GM23248 (cell line): Measurements from ENCODE around the gene TRDMT1.

Experiments used
- EZH2 ChIP-seq: fragments of 200-600 bp; sonication (generic); IDR thresholded peaks from 2 replicates; pipeline ENCODE4 v1.6.1; 2018; ENCODE audit warnings: antibody characterized with exemption, mild to moderate bottlenecking; ENCODE audit not compliant: insufficient read depth, poor library complexity, severe bottlenecking
- EZH2phosphoT487 ChIP-seq: fragments of 200-600 bp; sonication (generic); IDR thresholded peaks from 2 replicates; pipeline ENCODE4 v1.6.1; 2018; ENCODE audit warnings: antibody characterized with exemption, moderate library complexity, mild to moderate bottlenecking, low read depth; ENCODE audit not compliant: insufficient read depth

GRCh38 chr10:17214526-17214925 lies 13.1 kb upstream of the TRDMT1 start:
- TF ChIP-seq EZH2 (no peak), EZH2phosphoT487 (no peak)
